Vagina (tissue), 2 donors: Measurements from ENCODE around the gene SIPA1L3. TPM values are rescaled to one million over a fixed set of nuclear protein-coding genes. Genes with fewer than 3 reads are reported as not detected.
"Not testable (repeated sequence)": the region's sequence is repeated elsewhere in the genome, so short reads cannot be mapped to it uniquely, and the experiment has no call there.

Experiments
- DNase-seq, 2 donors: peaks; one replicate each; pipeline ENCODE4 v3.0.0-alpha.2; 2017; ENCODE audit errors: extremely low spot score in 2 of 2
- H3K27ac ChIP-seq: fragments of 200-600 bp; sonication (generic); one replicate; pipeline ENCODE4 v1.5.1; 2019
- H3K27me3 ChIP-seq: fragments of 200-600 bp; sonication (generic); one replicate; pipeline ENCODE4 v1.5.1; 2019
- H3K36me3 ChIP-seq, 2 donors: fragments of 200-600 bp; sonication (generic); one replicate each; pipeline ENCODE4 v1.5.1; 2017 to 2019
- H3K4me1 ChIP-seq: fragments of 200-600 bp; sonication (generic); one replicate; pipeline ENCODE4 v1.5.1; 2019
- H3K4me3 ChIP-seq, 2 donors: fragments of 200-600 bp; sonication (generic); 1 replicate in 1 of 2; 2 replicates in 1 of 2; pipeline ENCODE4 v1.5.1; 2016 to 2019
- H3K9me3 ChIP-seq: fragments of 200-600 bp; sonication (generic); one replicate; pipeline ENCODE4 v1.5.1; 2019
- CTCF ChIP-seq, 3 experiments: fragments of 450-650 bp in 2 of 3; fragments of 200-600 bp in 1 of 3; sonication (generic) in 1 of 3; IDR thresholded peaks; one replicate each; pipeline ENCODE4 v1.5.1; 2017 to 2019; ENCODE audit warnings: antibody characterized with exemption in 3 of 3, mild to moderate bottlenecking in 2 of 3, moderate library complexity in 2 of 3
- POLR2A ChIP-seq, 2 donors: fragments of 450-650 bp; IDR thresholded peaks; one replicate each; pipeline ENCODE4 v1.6.1; 2017; ENCODE audit warnings: antibody characterized with exemption in 2 of 2, mild to moderate bottlenecking in 2 of 2, moderate library complexity in 2 of 2
- POLR2AphosphoS5 ChIP-seq, 2 donors: sonication (generic); formaldehyde crosslinking; IDR thresholded peaks; one replicate each; pipeline ENCODE4 v1.9.0; 2017; ENCODE audit warnings: antibody characterized with exemption in 2 of 2, mild to moderate bottlenecking in 2 of 2, low read depth in 1 of 2; ENCODE audit not compliant: insufficient read depth in 1 of 2
- intact Hi-C: fragments of 100-400 bp; cut with DNase I; formaldehyde crosslinking; loops from one replicate; pipeline ENCODE4 v1.15.1; 2023
- total RNA-seq: library from RNA; depleted of rRNA; stranded (reverse); fragments of >200 nt; gene quantifications from one replicate; pipeline ENCODE4 v1.2.3, GENCODE V29; 2016

Gene SIPA1L3
- total RNA-seq, 1 donor from 2014 or later: 13.0 TPM

- no peaks in the 10 kb centered on the region for H3K36me3 ChIP-seq
- H3K4me3 ChIP-seq: no peak overlapping the region
- H3K27ac ChIP-seq: no peak overlapping the region
- no peak for DNase-seq
- no peaks in the 10 kb centered on the region for H3K9me3 ChIP-seq
- TF ChIP-seq POLR2AphosphoS5 (IDR thresholded peaks at IDR 0.05; ENCODE audit: insufficient read depth in 1 of 2, low read depth in 1 of 2) (no peak), CTCF (IDR thresholded peaks at IDR 0.05) (no peak), POLR2A (IDR thresholded peaks at IDR 0.05) (no peak)
- peaks cover 9% of the 10 kb centered on the region for H3K4me1 ChIP-seq
- no peaks in the 10 kb centered on the region for H3K27me3 ChIP-seq
- intact Hi-C loops: no loop called here
Measured at GRCh38 chr19:38023671-38024541, 116.9 kb downstream of the SIPA1L3 start.

- TF ChIP-seq POLR2A (IDR thresholded peaks at IDR 0.05) (no peak), CTCF (IDR thresholded peaks at IDR 0.05) (no peak), POLR2AphosphoS5 (IDR thresholded peaks at IDR 0.05; ENCODE audit: insufficient read depth in 1 of 2, low read depth in 1 of 2) (no peak)
- no peak overlapping the region for H3K27ac ChIP-seq
Measured at GRCh38 chr19:38024992-38025908, 118.2 kb downstream of the SIPA1L3 start.

GRCh38 chr19:38025909-38026307 is 118.9 kb downstream of the SIPA1L3 start:
- no peak overlapping the region for H3K4me3 ChIP-seq
- H3K27ac ChIP-seq: no peak overlapping the region
- intact Hi-C loops: no loop called here
- no peaks in the 10 kb centered on the region for H3K27me3 ChIP-seq
- no peak for DNase-seq
- no peak for TF ChIP-seq CTCF (IDR thresholded peaks at IDR 0.05)
- TF ChIP-seq POLR2A (IDR thresholded peaks at IDR 0.05): no peak
- TF ChIP-seq POLR2AphosphoS5 (IDR thresholded peaks at IDR 0.05; ENCODE audit: insufficient read depth in 1 of 2, low read depth in 1 of 2): no peak
- H3K4me1 ChIP-seq: peaks cover 9% of the 10 kb centered on the region
- no peaks in the 10 kb centered on the region for H3K36me3 ChIP-seq
- no peaks in the 10 kb centered on the region for H3K9me3 ChIP-seq

More at GRCh38 chr19:38024992-38025908, 118.2 kb downstream of the SIPA1L3 start:
- Histone ChIP-seq H3K9me3 (no peaks in the 10 kb centered on the region), H3K27me3 (no peaks in the 10 kb centered on the region), H3K4me1 (peaks cover 9% of the 10 kb centered on the region), H3K4me3 (no peak overlapping the region), H3K36me3 (no peaks in the 10 kb centered on the region)
- intact Hi-C loops: no loop called here
- no peak for DNase-seq

- intact Hi-C loops: no loop called here
- H3K9me3 ChIP-seq: no peaks in the 10 kb centered on the region
- no peaks in the 10 kb centered on the region for H3K36me3 ChIP-seq
- H3K27ac ChIP-seq: no peak overlapping the region
- H3K27me3 ChIP-seq: no peaks in the 10 kb centered on the region
- peaks cover 9% of the 10 kb centered on the region for H3K4me1 ChIP-seq
- TF ChIP-seq POLR2A (IDR thresholded peaks at IDR 0.05): no peak
- TF ChIP-seq POLR2AphosphoS5 (IDR thresholded peaks at IDR 0.05; ENCODE audit: insufficient read depth in 1 of 2, low read depth in 1 of 2): no peak
- TF ChIP-seq CTCF (IDR thresholded peaks at IDR 0.05): no peak
- no peak overlapping the region for H3K4me3 ChIP-seq
- DNase-seq: no peak
Measured at GRCh38 chr19:38028913-38029510, 122.0 kb downstream of the SIPA1L3 start.

GRCh38 chr19:38030001-38030400 is 123.0 kb downstream of the SIPA1L3 start:
- H3K27me3 ChIP-seq, H3K36me3 ChIP-seq, H3K4me3 ChIP-seq, intact Hi-C loops, H3K4me1 ChIP-seq, H3K9me3 ChIP-seq, DNase-seq, H3K27ac ChIP-seq: not testable (repeated sequence)
